Colonic mucosa (tissue), 4 donors: Measurements from ENCODE around the gene OR5AK2. TPM values are rescaled to one million over a fixed set of nuclear protein-coding genes. Genes with fewer than 3 reads are reported as not detected.

ENCODE experiments used
- DNase-seq: peaks from one replicate; pipeline ENCODE4 v3.0.0-alpha.2; 2020
- H3K27ac ChIP-seq: fragments of 200-600 bp; one replicate; pipeline ENCODE4 v1.8.0; 2021
- H3K27me3 ChIP-seq: fragments of 200-600 bp; one replicate; pipeline ENCODE4 v1.8.0; 2021
- H3K36me3 ChIP-seq: fragments of 200-600 bp; one replicate; pipeline ENCODE4 v1.8.0; 2021
- H3K4me1 ChIP-seq: fragments of 200-600 bp; one replicate; pipeline ENCODE4 v1.8.0; 2021; ENCODE audit warnings: mild to moderate bottlenecking
- H3K4me3 ChIP-seq: fragments of 200-600 bp; one replicate; pipeline ENCODE4 v1.8.0; 2021
- H3K9ac ChIP-seq, 2 donors: one replicate each; pipeline ENCODE4 v1.7.0; 2013; ENCODE audit warnings: control low read depth in 2 of 2, low read depth in 2 of 2, low read length in 2 of 2
- H3K9me3 ChIP-seq: fragments of 200-600 bp; one replicate; pipeline ENCODE4 v1.8.0; 2021
- CTCF ChIP-seq: fragments of 200-600 bp; IDR thresholded peaks from one replicate; pipeline ENCODE4 v1.8.0; 2022; ENCODE audit warnings: antibody characterized with exemption, mild to moderate bottlenecking
- intact Hi-C: fragments of 100-400 bp; cut with DNase I; formaldehyde crosslinking; loops from one replicate; pipeline ENCODE4 v1.14.1; 2022
- total RNA-seq, 2 donors: library from RNA; stranded (reverse); fragmentation: NEBNext Ultra II Directional in 1 of 2; extraction: Animal tissue kit (Norgen Biotek cat#: 25700) in 1 of 2; gene quantifications; one replicate each; pipeline ENCODE4 v1.2.1, GENCODE V29; 2021
- donor health status: healthy.
- donor health status: DM: no; HTN: no; CAD: no.
- donor health status: DM: no; HTN: no; CAD: no.

Gene OR5AK2
- total RNA-seq, 2 donors from 2014 or later = not detected

DNA sequence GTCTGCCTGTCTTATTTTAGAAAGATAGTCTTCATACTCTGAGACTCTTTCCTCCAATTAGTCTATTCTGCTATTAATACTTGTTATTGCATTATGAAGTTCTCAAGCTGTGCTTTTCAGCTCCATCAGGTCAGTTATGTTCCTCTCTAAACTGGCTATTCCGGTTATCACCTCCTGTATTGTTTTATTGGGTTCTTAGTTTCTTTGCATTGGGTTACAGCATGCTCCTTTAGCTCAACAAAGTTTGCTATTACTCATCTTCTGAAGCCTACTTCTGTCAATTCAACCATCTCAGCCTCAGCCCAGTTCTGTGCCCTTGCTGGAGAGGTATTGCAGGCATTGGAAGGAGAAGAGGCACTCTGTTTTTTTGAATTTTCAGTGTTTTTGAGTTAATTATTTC lies 21.0 kb upstream of the OR5AK2 start:
- no peak for DNase-seq
- Histone ChIP-seq H3K9ac (no peak overlapping the region), H3K4me3 (no peak overlapping the region), H3K27ac (no peak overlapping the region), H3K36me3 (no peaks in the 10 kb centered on the region), H3K27me3 (no peaks in the 10 kb centered on the region), H3K4me1 (no peaks in the 10 kb centered on the region), H3K9me3 (no peaks in the 10 kb centered on the region)
- no peak for TF ChIP-seq CTCF
- intact Hi-C loops = no loop called here

DNA sequence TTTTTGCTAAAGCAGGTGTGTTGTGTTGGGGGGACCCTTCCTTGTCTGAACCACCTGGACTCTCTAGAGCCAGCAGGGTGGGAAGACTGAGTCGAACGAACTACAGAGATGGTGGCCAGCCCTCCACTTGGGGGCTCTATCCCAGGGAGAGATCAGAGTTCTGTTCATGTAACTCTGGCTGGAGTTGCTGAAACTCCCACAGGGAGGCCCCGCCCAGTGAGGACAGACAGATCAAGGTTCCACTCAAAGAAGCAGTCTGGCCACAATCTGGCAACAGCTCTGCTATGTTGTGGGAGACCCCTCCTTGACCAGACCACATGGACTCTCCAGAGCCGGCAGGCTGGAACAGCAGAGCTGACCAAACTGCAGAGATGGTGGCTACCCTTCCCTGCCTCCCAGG lies 20.2 kb upstream of the OR5AK2 start:
- DNase-seq = peak; percentile 24
- intact Hi-C loops = no loop called here

DNA sequence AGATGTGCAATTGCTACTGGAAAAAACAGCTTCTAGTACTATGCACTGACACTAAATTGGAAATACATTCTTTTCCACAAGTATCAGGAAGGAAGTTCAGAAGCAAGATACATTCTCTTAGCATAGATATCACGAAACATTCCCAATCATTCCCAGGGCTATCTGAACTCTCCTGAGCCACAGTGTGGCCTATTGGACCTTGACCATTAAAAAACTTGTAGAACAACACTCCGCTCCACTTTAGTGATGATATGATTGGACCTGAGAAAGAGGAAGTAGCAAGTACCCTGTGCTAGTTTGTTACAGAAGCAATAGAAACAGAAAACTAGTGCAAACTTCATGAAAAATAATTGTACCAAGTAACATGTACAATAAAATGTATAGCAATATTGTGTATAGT lies 11.4 kb upstream of the OR5AK2 start:
- intact Hi-C loops = no loop called here
- Histone ChIP-seq H3K27ac (no peak overlapping the region), H3K9ac (no peak overlapping the region)

More for the DNA sequence above, 20.2 kb upstream of the OR5AK2 start:
- Histone ChIP-seq H3K9me3 (no peaks in the 10 kb centered on the region), H3K36me3 (no peaks in the 10 kb centered on the region), H3K4me1 (no peaks in the 10 kb centered on the region), H3K4me3 (no peak overlapping the region), H3K27me3 (no peaks in the 10 kb centered on the region), H3K9ac (no peak overlapping the region), H3K27ac (no peak overlapping the region)
- TF ChIP-seq CTCF = no peak

DNA sequence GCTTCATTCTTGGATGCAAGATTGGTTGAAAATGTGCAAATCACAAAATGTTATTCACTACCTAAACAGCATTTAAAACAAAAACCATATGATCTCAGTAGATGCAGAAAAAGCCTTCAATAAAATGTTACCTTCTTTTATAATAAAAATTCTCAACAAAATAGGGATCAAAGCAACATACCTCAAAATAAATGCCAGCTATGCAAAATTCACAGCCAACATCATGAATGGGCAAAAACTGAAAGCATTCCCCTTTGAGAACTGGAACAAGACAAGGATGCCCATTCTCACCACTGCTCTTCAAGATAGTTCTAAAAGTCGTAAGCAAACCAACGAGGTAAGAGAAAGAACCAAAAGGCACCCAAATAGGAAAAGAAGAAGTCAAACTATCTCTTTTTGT lies 2.0 kb downstream of the OR5AK2 start:
- Histone ChIP-seq H3K4me1 (no peaks in the 10 kb centered on the region), H3K9me3 (no peaks in the 10 kb centered on the region), H3K27me3 (no peaks in the 10 kb centered on the region), H3K27ac (no peak overlapping the region), H3K4me3 (no peak overlapping the region), H3K36me3 (no peaks in the 10 kb centered on the region), H3K9ac (no peak overlapping the region)
- DNase-seq = no peak
- intact Hi-C loops = no loop called here
- TF ChIP-seq CTCF = no peak

More for the DNA sequence above, 11.4 kb upstream of the OR5AK2 start:
- no peaks in the 10 kb centered on the region for H3K4me1 ChIP-seq
- no peak overlapping the region for H3K4me3 ChIP-seq
- TF ChIP-seq CTCF = no peak
- no peaks in the 10 kb centered on the region for H3K9me3 ChIP-seq
- no peaks in the 10 kb centered on the region for H3K27me3 ChIP-seq
- DNase-seq = no peak
- H3K36me3 ChIP-seq = no peaks in the 10 kb centered on the region

GRCh38 chr11:56994532-56994931 lies 5.8 kb downstream of the OR5AK2 start:
- Histone ChIP-seq H3K27me3 (no peaks in the 10 kb centered on the region), H3K36me3 (no peaks in the 10 kb centered on the region), H3K4me3 (no peak overlapping the region), H3K4me1 (no peaks in the 10 kb centered on the region), H3K27ac (no peak overlapping the region), H3K9me3 (no peaks in the 10 kb centered on the region), H3K9ac (no peak overlapping the region)
- TF ChIP-seq CTCF = no peak
- intact Hi-C loops = no loop called here
- DNase-seq = no peak
